NCI-H128 (cell line): ENCODE results near the gene PRKCA.

Experiments used
- DNase-seq: peaks from one replicate; lab custom pipeline; 2025; ENCODE audit not compliant: unreplicated experiment; lab: John Stamatoyannopoulos, UW

Gene PRKCA

DNA sequence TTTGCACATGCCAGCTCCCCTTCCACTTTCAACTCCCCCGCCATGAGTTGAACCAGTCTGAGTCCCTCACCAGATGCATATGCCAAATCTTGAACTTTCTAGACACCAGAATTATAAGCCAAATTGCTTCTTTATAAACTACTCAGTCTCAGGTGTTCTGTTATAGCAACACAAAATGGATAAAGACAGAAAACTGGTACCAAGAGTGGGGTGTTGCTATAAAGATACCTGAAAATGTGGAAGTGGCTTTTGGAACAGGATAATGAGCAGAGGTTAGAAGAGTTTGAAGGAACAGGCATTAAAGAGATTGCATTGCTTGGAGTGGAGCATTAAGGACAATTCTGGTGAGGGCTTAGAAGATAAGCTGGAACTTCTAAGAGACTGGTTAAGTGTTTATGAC is 515.3 kb downstream of the PRKCA start:
- no peak for DNase-seq

GRCh38 chr17:66819466-66819865 is 517.1 kb downstream of the PRKCA start:
- DNase-seq = no peak

GRCh38 chr17:66822009-66822408 is 519.6 kb downstream of the PRKCA start:
- no peak for DNase-seq

DNA sequence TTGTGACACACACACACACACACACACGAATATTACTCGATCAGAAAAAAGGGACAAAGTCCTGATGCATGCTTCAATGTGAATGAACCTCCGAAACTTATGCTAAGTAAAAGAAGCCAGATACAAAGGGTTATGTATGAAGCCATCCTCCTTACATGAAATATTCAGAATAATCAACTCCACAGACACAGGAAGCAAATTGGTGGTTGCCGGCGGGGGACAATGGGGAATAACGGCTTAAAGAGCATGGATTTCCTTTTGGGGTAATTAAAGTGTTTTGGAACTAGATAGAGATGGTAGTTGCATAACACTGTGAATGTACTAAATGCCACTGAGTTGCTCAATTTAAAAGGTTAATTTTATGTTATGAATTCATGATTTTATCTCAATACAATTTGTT is 524.4 kb downstream of the PRKCA start:
- DNase-seq = no peak

DNA sequence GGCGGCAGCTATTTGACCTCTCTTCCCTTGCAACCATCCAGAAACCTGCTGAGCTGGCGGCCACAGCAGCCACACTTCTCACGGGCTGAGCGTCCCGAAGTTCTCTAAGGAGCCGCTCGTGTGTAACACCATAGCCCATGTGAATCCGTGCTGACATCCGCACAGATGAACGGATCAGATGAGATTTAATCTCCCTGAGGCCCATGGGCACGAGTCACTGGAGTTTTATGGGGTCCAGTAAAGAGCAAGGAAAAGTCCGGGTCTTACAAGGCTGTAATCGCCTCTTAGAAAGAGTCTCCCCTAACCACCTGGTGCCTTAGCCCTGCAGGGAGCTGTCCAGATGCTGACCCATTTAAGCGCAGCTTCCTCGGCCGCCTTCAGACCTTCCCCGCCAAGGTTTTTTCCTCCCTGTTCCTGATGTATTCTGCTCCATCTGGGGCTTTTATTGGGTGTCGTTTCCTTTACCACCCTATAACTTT is 527.0 kb downstream of the PRKCA start:
- DNase-seq = no peak

- DNase-seq = no peak
These were observed 527.5 kb downstream of the PRKCA start for GRCh38 chr17:66829883-66830282.

- DNase-seq = no peak
These were observed 528.0 kb downstream of the PRKCA start for GRCh38 chr17:66830451-66830850.

- DNase-seq = no peak
These were observed 529.2 kb downstream of the PRKCA start for GRCh38 chr17:66831383-66832210.

- DNase-seq = no peak
These were observed 530.8 kb downstream of the PRKCA start for GRCh38 chr17:66833201-66833600.

GRCh38 chr17:66834426-66834918 is 532.1 kb downstream of the PRKCA start:
- DNase-seq = no peak

DNA sequence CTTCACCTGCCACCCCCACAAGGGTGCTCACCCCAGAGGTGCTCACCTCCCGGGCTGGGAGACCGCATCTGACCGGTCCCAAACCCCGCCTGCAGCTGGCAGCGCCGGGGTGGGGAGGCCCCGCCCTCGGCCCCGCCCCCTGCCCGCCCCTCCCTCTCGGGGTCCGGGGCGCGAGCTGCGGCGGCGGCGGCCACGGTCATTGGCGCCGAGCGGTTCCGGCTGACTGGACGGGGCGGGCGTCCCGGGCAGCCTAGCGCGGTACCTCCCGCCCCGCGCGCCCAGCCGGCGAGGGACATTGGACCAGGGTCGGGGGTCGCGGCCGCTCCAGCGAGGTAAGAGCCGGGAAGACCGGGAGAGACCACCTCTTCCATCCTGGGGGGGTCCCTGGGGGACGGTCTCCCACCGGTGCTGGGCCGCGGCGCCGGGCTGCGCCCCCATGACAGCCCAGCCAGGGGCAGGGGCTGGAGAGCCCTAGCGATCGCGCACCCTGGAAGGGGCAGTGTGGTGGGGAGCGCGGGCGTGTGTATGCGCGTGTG is 532.6 kb downstream of the PRKCA start, which contains the start of gene CACNG5:
CACNG5 (plus strand) TSS at position 199 of the 536 bp plus-strand sequence. CDS start 42,216 bp downstream, outside the sequence.
- no peak for DNase-seq

DNA sequence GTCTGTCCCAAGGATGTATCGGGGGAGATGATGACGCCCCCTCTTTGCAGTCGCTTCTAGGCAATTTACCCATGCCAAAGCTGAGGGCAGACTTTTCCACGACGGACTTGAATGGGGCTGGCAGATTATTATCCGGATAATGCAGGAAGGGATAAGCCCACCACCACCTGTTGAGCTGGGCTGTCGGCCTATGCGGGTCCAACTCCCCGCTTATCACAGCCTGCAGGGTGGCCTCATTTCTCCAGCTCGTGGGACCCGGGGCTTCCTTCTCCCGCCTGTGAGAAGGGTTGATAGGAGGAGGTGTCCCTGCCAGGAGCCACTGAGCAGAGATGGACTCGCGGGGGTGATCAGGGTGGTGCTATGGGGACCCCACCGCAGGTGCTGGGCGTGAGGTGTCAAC is 533.1 kb downstream of the PRKCA start:
- DNase-seq = no peak

DNA sequence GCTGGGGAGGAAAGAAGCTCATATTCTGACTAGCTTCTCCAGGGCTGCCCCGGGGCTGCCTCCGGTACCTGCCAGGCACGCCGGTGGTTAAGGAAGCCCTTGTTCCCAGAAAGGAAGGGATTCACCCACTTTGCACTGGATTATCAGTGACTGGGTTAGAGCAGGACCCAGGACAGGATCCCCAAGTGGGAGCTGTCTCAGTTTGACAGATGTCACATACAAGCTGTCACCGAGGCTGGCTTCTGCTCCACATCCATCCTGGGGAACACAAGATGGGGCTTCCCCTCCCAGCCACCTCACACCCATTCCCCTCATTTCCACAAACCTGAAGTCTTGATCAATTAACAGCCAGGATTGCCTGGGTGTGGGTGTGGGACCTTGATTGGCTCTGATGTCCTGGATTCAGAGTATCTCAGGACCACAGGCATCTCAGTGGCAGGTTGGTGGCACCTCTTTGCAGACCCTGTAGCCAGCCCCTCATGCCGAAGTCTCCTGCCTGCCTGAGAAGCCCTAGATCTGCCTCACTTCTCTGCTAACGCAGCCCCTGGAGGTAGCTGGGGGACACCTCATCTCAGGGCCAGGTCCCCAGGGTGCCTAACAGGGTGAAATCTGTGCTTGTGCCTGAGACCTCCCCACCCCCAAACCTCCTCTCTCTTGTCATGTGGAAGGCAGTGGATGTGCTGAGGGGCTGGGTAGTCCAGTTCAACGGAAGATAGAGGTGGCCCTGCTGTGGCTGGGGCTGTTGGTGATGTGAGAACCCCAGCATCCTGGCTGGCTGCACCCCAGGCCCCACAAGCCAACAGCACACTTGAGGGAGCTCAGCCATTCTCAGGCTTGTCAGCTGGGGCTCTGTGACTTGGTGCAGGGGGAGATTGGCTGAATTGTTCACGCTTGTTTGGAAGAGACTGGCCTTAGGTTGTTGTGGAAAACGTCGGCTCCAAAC is 533.9 kb downstream of the PRKCA start:
- no peak for DNase-seq

- no peak for DNase-seq
These were observed 534.8 kb downstream of the PRKCA start for GRCh38 chr17:66837226-66837625.

DNA sequence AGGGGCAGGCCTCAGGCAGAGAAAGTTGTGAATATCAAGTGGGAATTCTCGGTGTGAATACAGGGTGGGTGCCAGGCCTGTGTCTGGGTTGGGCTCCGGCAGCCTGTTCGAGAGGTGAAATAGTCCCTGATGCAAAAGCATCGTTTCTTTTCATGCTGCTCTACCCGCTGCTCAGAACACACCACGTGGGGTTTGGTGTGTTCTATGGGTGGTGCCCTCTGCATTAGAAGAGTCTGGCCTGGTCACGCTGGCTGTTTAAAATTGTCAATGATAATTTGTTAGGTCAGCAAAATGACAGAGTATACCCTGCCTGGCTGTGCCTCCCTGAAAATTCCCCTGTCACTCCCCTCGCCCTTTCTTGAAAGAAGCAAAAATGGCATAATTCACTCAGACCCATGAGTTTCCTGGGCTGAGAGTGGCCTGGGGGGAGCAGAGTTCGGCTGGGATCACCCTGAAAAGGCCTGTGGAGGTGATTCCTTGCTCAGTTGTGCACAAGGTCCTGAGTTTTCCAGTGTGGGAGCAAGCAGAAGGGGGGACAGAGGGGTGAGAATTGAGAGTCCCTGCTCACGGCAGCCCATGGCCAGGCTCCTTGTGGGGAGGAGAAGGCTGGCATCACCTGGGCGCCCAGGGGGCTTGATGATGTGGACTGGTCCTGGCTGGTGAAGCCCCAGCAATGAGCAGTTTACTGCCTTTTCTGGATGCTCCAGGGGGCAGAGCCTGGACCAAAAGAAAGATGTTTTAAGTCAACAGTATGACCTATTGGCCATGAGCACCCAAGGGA is 535.7 kb downstream of the PRKCA start:
- no peak for DNase-seq

GRCh38 chr17:66839616-66840015 is 537.2 kb downstream of the PRKCA start:
- DNase-seq = no peak

DNA sequence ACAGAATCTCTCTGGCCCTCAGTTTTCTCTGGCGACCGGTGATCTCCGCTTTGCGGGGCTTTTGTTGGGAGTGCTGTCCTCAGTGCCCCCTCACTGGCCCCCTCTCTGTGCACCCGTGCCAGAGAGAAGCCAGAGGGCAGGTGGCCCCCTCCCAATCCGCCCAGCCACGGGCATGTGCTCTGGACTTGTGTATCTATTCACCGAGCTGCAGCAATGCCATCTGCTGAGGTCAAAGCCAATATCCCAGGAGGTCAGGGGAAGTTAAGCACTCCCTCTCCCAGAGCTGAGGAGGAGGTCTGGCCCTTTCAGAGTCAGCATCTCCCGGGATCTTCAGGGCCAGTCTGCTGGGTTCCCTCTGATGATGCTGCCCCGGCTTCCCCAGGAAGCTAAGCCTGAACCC is 537.6 kb downstream of the PRKCA start:
- DNase-seq = no peak

- DNase-seq = no peak
These were observed 538.9 kb downstream of the PRKCA start for GRCh38 chr17:66841328-66841727.

DNA sequence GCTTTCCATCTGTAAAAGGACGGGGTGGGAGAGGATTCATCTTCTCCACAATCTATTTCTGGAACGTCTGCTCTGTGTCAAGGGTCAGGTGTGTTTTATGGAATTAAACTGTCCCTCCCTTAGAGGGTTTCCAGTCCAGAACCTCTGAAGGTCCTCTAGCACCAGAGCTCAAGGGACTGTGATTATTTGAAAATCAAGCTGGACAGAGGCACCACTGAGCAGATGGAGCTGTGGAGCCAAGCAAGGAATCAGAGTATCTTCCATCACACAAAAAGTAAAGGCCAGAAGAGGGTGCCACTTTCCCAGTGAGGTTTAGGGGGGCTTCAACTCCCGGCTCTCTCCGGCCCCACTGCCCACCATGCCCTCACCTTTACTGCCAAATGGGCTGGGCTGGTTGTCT is 539.3 kb downstream of the PRKCA start:
- DNase-seq = no peak

DNA sequence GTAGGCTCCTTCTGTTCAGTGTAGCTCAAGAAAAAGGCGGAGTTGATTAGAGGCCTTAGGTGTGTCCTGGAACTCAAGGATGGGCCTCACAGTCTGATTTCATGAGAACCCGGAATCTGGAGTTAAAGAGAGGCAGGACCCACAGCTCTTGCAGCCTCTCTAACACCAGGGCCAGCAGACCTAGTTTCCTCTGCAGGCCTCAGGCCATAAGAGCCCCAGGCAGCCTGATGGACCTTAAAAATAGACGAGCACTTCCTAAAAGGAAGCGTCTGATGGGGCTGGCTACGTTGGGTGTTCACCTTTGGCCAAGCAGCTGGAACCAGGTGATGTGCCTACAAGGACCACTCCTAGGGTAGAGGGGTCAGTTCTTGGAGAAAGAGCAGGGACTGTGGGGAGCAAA is 540.1 kb downstream of the PRKCA start:
- DNase-seq = no peak

DNA sequence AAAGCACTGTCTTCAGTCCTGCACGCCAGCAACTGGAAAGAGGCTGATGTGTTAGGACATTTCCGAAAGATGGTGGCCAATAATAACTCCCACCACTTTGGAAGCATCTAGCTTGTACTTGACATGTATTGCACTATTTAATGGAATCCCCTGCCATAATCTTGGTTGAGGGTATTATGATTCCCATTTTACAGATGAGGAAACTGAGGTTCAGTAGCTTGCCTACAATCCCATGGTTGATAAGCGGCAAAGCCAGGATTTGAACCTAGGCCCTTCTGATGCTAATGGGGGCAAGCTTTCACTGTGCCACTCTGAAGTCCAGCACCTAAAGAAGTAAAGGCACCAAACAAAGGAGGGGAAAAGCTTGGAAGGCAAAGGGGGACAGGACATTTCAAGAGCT is 540.5 kb downstream of the PRKCA start:
- DNase-seq = no peak
